SK-N-SH (cell line): ENCODE results near the gene MINDY4. TPM values are rescaled to one million over a fixed set of nuclear protein-coding genes. Genes with fewer than 3 reads are reported as not detected.

ENCODE experiments used
- CTCF ChIA-PET: fragments of 300-600, 350-600 bp; formaldehyde crosslinking; extraction: SDS; loops from one replicate; lab custom pipeline; 2021; lab: Yijun Ruan, JAX
- POLR2A ChIA-PET: fragments of 350-600 bp; sonication (Branson Sonifier 250); formaldehyde crosslinking; extraction: SDS; loops from one replicate; lab custom pipeline; 2020; ENCODE audit warnings: antibody characterized with exemption, inconsistent platforms; lab: Yijun Ruan, JAX
- DNase-seq: peaks from one replicate; pipeline ENCODE4 v3.0.0; 2012
- H2AFZ ChIP-seq: fragments of 200-600 bp; sonication (generic); 2 replicates; pipeline ENCODE4 v1.8.1; 2016; ENCODE audit warnings: antibody characterized with exemption, mild to moderate bottlenecking, low read depth
- H3F3A ChIP-seq: fragments of 200-600 bp; sonication (generic); replicated peaks from 2 replicates; pipeline ENCODE3; 2016; ENCODE audit warnings: antibody characterized with exemption, mild to moderate bottlenecking; ENCODE audit not compliant: insufficient read depth
- H3K27ac ChIP-seq, 2 experiments: fragments of 200-500 bp in 1 of 2; fragments of 200-600 bp in 1 of 2; sonication (Bioruptor generic) in 1 of 2; sonication (generic), shearing (Covaris generic) in 1 of 2; 2 replicates each; pipeline versions ENCODE4 v1.5.1 to v1.6.1; 2014 to 2016; ENCODE audit warnings: low read depth in 2 of 2, inconsistent platforms in 1 of 2, low read length in 1 of 2, mild to moderate bottlenecking in 1 of 2, mixed read lengths in 1 of 2
- H3K27me3 ChIP-seq: fragments of 200-600 bp; sonication (generic), shearing (Covaris generic); 2 replicates; pipeline ENCODE4 v1.6.1; 2016; ENCODE audit warnings: mixed run types; ENCODE audit not compliant: insufficient read depth
- H3K36me3 ChIP-seq, 2 experiments: fragments of 200-500 bp in 1 of 2; fragments of 200-600 bp in 1 of 2; sonication (Bioruptor generic) in 1 of 2; sonication (generic) in 1 of 2; replicated peaks in 1 of 2; 2 replicates each; pipeline versions ENCODE3 to v1.5.1; 2014 to 2016; ENCODE audit warnings: low read length in 1 of 2, mild to moderate bottlenecking in 1 of 2; ENCODE audit not compliant: insufficient read depth in 2 of 2, control insufficient read depth in 1 of 2
- H3K4me1 ChIP-seq, 2 experiments: fragments of 200-500 bp in 1 of 2; fragments of 200-600 bp in 1 of 2; sonication (Bioruptor generic) in 1 of 2; sonication (generic), shearing (Covaris generic) in 1 of 2; 2 replicates each; pipeline versions ENCODE4 v1.5.1 to v1.6.1; 2014 to 2016; ENCODE audit warnings: low read depth in 1 of 2, low read length in 1 of 2, mixed run types in 1 of 2; ENCODE audit not compliant: insufficient read depth in 2 of 2, control insufficient read depth in 1 of 2
- H3K4me2 ChIP-seq: fragments of 200-600 bp; sonication (generic), shearing (Covaris generic); 2 replicates; pipeline ENCODE4 v1.6.1; 2017; ENCODE audit warnings: mixed run types
- H3K4me3 ChIP-seq, 2 experiments: fragments of 200-500 bp in 1 of 2; fragments of 200-600 bp in 1 of 2; sonication (Bioruptor generic) in 1 of 2; sonication (generic), shearing (Covaris generic) in 1 of 2; 2 replicates each; pipeline versions ENCODE4 v1.5.1 to v1.8.1; 2014 to 2016; ENCODE audit warnings: low read depth in 2 of 2, inconsistent platforms in 1 of 2, low read length in 1 of 2, mild to moderate bottlenecking in 1 of 2, mixed read lengths in 1 of 2, moderate library complexity in 1 of 2
- H3K79me2 ChIP-seq: fragments of 200-600 bp; sonication (generic); 2 replicates; pipeline ENCODE4 v1.8.1; 2017; ENCODE audit warnings: mild to moderate bottlenecking; ENCODE audit not compliant: insufficient read depth
- H3K9ac ChIP-seq: fragments of 200-600 bp; sonication (generic); 2 replicates; pipeline ENCODE4 v1.6.1; 2017; ENCODE audit warnings: mixed run types
- H3K9me2 ChIP-seq: fragments of 200-600 bp; sonication (generic); 2 replicates; pipeline ENCODE4 v1.6.1; 2017; ENCODE audit warnings: mixed run types
- H3K9me3 ChIP-seq: fragments of 200-600 bp; sonication (generic); 2 replicates; pipeline ENCODE4 v1.6.1; 2017; ENCODE audit warnings: mixed run types, mild to moderate bottlenecking, moderate library complexity
- H4K20me1 ChIP-seq: fragments of 200-600 bp; sonication (generic); 2 replicates; pipeline ENCODE4 v1.6.1; 2017; ENCODE audit warnings: mild to moderate bottlenecking, mixed run types; ENCODE audit not compliant: insufficient read depth
- ELF1 ChIP-seq: IDR thresholded peaks from 2 replicates; pipeline ENCODE4 v1.4.0; 2012
- FOSL2 ChIP-seq: IDR thresholded peaks from 2 replicates; pipeline ENCODE4 v1.4.0; 2012; ENCODE audit warnings: low read depth, mild to moderate bottlenecking, moderate library complexity, borderline replicate concordance
- FOXJ3 ChIP-seq: sonication (generic); formaldehyde crosslinking; IDR thresholded peaks from 2 replicates; pipeline ENCODE4 v1.5.1; 2020; ENCODE audit warnings: mild to moderate bottlenecking, missing genetic modification reagents
- FOXM1 ChIP-seq: IDR thresholded peaks from 2 replicates; pipeline ENCODE4 v1.4.0; 2012; ENCODE audit warnings: low read depth, mild to moderate bottlenecking
- GABPA ChIP-seq: IDR thresholded peaks from 2 replicates; pipeline ENCODE4 v1.4.0; 2012; ENCODE audit warnings: low read depth, mild to moderate bottlenecking
- JUND ChIP-seq: IDR thresholded peaks from 2 replicates; pipeline ENCODE4 v1.4.0; 2012
- MXI1 ChIP-seq: IDR thresholded peaks from 2 replicates; pipeline ENCODE4 v1.6.1; 2012; ENCODE audit warnings: mild to moderate bottlenecking, low read depth, low read length, improper control_type of control experiment
- NFIC ChIP-seq: IDR thresholded peaks from 2 replicates; pipeline ENCODE4 v1.4.0; 2012; ENCODE audit warnings: borderline replicate concordance
- NRF1 ChIP-seq: IDR thresholded peaks from 2 replicates; pipeline ENCODE4 v1.6.1; 2012; ENCODE audit warnings: low read depth, mild to moderate bottlenecking, low read length
- RAD21 ChIP-seq: IDR thresholded peaks from 2 replicates; pipeline ENCODE4 v1.6.1; 2012; ENCODE audit warnings: mild to moderate bottlenecking, low read length
- RCOR1 ChIP-seq: fragments of 150-350 bp; IDR thresholded peaks from 2 replicates; pipeline ENCODE4 v1.6.1; 2017; ENCODE audit warnings: antibody characterized with exemption, low read length
- RFX5 ChIP-seq: IDR thresholded peaks from 2 replicates; pipeline ENCODE4 v1.6.1; 2012; ENCODE audit warnings: mild to moderate bottlenecking, improper control_type of control experiment, low read length
- SIN3A ChIP-seq: IDR thresholded peaks from 2 replicates; pipeline ENCODE4 v1.6.1; 2012; ENCODE audit warnings: low read depth, mild to moderate bottlenecking, low read length, moderate library complexity, borderline replicate concordance
- TCF12 ChIP-seq: IDR thresholded peaks from 2 replicates; pipeline ENCODE4 v1.4.0; 2012
- TEAD4 ChIP-seq: IDR thresholded peaks from 2 replicates; pipeline ENCODE4 v1.4.0; 2012; ENCODE audit warnings: mild to moderate bottlenecking, borderline replicate concordance; ENCODE audit not compliant: insufficient read depth
- WGBS: methylation state at CpG from one replicate; pipeline ENCODE4 v1.1.6; 2017; ENCODE audit warnings: low lambda C conversion rate; 5-methylcytosine and 5-hydroxymethylcytosine counted together
- polyA plus RNA-seq, 3 experiments: library from polyadenylated mRNA; depleted of rRNA; stranded (reverse); fragments of >200 nt; gene quantifications; 2 replicates each; pipeline ENCODE4 v1.2.3, GENCODE V29; 2012
- TF ChIP-seq, protein P1 (sequence below): IDR thresholded peaks from 2 replicates; pipeline ENCODE4 v1.4.0; 2012; ENCODE audit warnings: low read depth, borderline replicate concordance
- TF ChIP-seq, protein P2 (sequence below): fragments of 200-600 bp; sonication (generic); IDR thresholded peaks from 2 replicates; pipeline ENCODE4 v1.6.1; 2017; ENCODE audit warnings: antibody characterized with exemption, mild to moderate bottlenecking, moderate library complexity
- TF ChIP-seq, protein P3 (sequence below): fragments of 150-350 bp; IDR thresholded peaks from 2 replicates; pipeline ENCODE4 v1.6.1; 2016; ENCODE audit warnings: mild to moderate bottlenecking, low read depth, low read length
- TF ChIP-seq, protein P4 (sequence below): IDR thresholded peaks from 2 replicates; pipeline ENCODE4; 2012
- TF ChIP-seq, protein P5 (sequence below): IDR thresholded peaks from 2 replicates; pipeline ENCODE4 v1.4.0; 2012; ENCODE audit warnings: low read depth

Gene MINDY4
- polyA plus RNA-seq, 1 of the 3 experiments (the other 2 are of a cell fraction): 1.8 TPM

DNA sequence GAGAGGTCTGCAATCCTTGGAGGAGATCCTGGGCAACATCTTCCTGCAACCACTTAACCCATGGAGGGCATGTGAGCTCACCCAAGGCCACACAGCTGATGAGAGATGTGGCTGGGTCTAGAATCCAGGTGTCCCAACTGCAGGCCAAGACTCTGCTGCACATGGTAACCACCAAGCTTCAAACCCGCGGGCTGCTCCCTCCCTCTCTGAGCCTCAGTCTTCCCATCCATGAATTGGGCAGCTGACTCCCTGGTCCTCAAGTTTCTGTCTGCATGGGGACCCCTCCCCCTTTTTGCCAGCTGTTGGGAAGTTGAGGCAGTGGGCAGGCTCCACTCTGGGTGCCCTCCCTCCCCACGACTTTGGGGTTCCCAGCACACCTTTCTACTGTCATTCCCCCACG is 40.2 kb upstream of the MINDY4 start:
- no peak for DNase-seq
- Histone ChIP-seq H3K27ac (no peak overlapping the region), H3K9ac (no peak overlapping the region), H3K4me1 (peaks cover 0 to 5% of the 10 kb centered on the region in 2 experiments; a peak in 1 of 4 replicates), H2AFZ (no peak overlapping the region), H3K4me2 (no peak overlapping the region), H3K79me2 (no peaks in the 10 kb centered on the region), H4K20me1 (no peaks in the 10 kb centered on the region), H3K4me3 (no peak overlapping the region), H3F3A (no peaks in the 10 kb centered on the region), H3K36me3 (no peaks in the 10 kb centered on the region), H3K9me3 (no peaks in the 10 kb centered on the region), H3K27me3 (peaks cover 49% of the 10 kb centered on the region), H3K9me2 (no peaks in the 10 kb centered on the region)
- ChIA-PET CTCF (interaction anchor here (0.8 to 3.8 kb wide), 6 partner anchors 10 to 403 kb away, joined by 3 to 47 read pairs (median 4); partner anchors contain the start of gene CRHR2), POLR2A (no interaction called here)
- TF ChIP-seq TCF12 (no peak), ELF1 (no peak), FOXJ3 (CRISPR knock-in tag) (no peak), SIN3A (no peak), RFX5 (no peak), GABPA (no peak), NRF1 (no peak), FOSL2 (no peak), TEAD4 (no peak)
- TF ChIP-seq, protein P1, sequence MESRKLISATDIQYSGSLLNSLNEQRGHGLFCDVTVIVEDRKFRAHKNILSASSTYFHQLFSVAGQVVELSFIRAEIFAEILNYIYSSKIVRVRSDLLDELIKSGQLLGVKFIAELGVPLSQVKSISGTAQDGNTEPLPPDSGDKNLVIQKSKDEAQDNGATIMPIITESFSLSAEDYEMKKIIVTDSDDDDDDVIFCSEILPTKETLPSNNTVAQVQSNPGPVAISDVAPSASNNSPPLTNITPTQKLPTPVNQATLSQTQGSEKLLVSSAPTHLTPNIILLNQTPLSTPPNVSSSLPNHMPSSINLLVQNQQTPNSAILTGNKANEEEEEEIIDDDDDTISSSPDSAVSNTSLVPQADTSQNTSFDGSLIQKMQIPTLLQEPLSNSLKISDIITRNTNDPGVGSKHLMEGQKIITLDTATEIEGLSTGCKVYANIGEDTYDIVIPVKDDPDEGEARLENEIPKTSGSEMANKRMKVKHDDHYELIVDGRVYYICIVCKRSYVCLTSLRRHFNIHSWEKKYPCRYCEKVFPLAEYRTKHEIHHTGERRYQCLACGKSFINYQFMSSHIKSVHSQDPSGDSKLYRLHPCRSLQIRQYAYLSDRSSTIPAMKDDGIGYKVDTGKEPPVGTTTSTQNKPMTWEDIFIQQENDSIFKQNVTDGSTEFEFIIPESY: no peak
- TF ChIP-seq, protein P2, sequence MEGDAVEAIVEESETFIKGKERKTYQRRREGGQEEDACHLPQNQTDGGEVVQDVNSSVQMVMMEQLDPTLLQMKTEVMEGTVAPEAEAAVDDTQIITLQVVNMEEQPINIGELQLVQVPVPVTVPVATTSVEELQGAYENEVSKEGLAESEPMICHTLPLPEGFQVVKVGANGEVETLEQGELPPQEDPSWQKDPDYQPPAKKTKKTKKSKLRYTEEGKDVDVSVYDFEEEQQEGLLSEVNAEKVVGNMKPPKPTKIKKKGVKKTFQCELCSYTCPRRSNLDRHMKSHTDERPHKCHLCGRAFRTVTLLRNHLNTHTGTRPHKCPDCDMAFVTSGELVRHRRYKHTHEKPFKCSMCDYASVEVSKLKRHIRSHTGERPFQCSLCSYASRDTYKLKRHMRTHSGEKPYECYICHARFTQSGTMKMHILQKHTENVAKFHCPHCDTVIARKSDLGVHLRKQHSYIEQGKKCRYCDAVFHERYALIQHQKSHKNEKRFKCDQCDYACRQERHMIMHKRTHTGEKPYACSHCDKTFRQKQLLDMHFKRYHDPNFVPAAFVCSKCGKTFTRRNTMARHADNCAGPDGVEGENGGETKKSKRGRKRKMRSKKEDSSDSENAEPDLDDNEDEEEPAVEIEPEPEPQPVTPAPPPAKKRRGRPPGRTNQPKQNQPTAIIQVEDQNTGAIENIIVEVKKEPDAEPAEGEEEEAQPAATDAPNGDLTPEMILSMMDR: no peak
- TF ChIP-seq, protein P3, sequence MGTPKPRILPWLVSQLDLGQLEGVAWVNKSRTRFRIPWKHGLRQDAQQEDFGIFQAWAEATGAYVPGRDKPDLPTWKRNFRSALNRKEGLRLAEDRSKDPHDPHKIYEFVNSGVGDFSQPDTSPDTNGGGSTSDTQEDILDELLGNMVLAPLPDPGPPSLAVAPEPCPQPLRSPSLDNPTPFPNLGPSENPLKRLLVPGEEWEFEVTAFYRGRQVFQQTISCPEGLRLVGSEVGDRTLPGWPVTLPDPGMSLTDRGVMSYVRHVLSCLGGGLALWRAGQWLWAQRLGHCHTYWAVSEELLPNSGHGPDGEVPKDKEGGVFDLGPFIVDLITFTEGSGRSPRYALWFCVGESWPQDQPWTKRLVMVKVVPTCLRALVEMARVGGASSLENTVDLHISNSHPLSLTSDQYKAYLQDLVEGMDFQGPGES: no peak
- WGBS: 56% methylated on average over 4 of the region's 4 CpGs

DNA sequence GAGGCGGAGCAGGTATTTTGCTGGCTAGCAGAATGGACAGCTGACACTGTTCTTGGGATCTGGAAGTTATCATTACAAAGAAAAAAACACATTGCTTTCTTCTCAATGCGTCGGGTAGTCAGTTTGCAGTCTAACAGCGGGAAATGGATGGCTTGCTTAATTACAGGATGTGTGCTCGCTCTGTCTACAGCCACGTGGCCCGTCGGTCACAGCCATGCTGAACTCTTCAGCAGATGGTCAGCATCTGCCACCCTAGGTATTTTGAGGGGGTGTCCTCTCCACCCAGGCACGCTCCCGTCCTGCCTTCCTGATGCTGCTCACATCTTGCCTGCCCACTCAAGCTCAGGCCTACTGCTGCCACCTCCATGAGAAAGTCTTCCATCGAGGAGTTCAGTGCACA is 39.6 kb upstream of the MINDY4 start:
- WGBS: 71% methylated on average over 11 of the region's 11 CpGs
- POLR2A ChIA-PET: no interaction called here
- Histone ChIP-seq H3F3A (no peaks in the 10 kb centered on the region), H3K27ac (no peak overlapping the region), H3K4me3 (no peak overlapping the region), H2AFZ (no peak overlapping the region), H4K20me1 (no peaks in the 10 kb centered on the region), H3K4me1 (peaks cover 0 to 5% of the 10 kb centered on the region in 2 experiments; a peak in 1 of 4 replicates), H3K9me2 (no peaks in the 10 kb centered on the region), H3K79me2 (no peaks in the 10 kb centered on the region), H3K4me2 (no peak overlapping the region), H3K9me3 (no peaks in the 10 kb centered on the region), H3K36me3 (no peaks in the 10 kb centered on the region), H3K9ac (no peak overlapping the region), H3K27me3 (peaks cover 55% of the 10 kb centered on the region)
- CTCF ChIA-PET: interaction anchor here (0.8 to 3.8 kb wide), 5 partner anchors 9 to 403 kb away, joined by 3 to 47 read pairs (median 4); partner anchors contain the start of gene CRHR2
- DNase-seq: peak; percentile 60
- TF ChIP-seq, protein P4, sequence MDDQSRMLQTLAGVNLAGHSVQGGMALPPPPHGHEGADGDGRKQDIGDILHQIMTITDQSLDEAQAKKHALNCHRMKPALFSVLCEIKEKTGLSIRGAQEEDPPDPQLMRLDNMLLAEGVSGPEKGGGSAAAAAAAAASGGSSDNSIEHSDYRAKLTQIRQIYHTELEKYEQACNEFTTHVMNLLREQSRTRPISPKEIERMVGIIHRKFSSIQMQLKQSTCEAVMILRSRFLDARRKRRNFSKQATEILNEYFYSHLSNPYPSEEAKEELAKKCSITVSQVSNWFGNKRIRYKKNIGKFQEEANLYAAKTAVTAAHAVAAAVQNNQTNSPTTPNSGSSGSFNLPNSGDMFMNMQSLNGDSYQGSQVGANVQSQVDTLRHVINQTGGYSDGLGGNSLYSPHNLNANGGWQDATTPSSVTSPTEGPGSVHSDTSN: no peak
- TF ChIP-seq NRF1 (no peak), ELF1 (no peak), JUND (no peak), MXI1 (no peak), RAD21 (no peak), TEAD4 (no peak), RCOR1 (no peak), NFIC (no peak), FOXM1 (no peak)
- TF ChIP-seq, protein P5, sequence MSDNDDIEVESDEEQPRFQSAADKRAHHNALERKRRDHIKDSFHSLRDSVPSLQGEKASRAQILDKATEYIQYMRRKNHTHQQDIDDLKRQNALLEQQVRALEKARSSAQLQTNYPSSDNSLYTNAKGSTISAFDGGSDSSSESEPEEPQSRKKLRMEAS: no peak
- TF ChIP-seq, protein P2: no peak
